ENCODE results near the gene ARVCF.

Gene ARVCF

DNA sequence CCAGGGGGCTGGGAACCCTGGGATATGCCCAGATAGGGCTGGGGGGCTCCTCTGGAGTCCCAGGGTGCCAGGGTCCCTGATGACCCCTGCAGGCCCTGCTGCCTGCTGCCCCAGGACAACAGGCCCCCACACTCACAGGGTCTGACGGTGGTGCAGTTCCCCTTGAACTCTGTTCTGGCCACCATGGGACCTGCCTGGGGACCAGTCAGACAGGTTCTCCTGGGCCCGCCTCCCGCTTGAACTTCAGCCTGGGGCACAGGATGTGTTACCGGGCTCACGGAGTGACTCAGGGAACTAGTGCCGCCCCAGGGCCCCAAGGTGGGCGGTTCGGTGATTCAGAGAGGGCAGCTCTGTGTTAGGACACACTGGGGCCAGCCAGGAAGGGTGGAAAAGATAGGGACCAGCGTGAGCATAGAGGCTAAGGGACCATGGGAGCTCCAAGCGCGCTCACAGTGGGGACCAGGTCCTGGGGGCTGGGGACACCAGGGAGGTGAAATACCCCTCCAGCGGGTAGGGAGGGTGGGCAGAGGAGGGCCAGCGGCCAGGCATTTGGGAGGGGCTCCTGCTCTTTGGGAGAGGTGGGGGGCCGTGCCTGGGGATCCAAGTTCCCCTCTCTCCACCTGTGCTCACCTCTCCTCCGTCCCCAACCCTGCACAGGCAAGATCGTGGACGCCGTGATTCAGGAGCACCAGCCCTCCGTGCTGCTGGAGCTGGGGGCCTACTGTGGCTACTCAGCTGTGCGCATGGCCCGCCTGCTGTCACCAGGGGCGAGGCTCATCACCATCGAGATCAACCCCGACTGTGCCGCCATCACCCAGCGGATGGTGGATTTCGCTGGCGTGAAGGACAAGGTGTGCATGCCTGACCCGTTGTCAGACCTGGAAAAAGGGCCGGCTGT is 53.5 kb downstream of the ARVCF start:
- H3K4me3 ChIP-seq (ENCODE audit: low read length): no peak overlapping the region
- no peak for TF ChIP-seq CTCF (conservative IDR thresholded peaks at IDR 0.05; ENCODE audit: low read length)
- DNase-seq (ENCODE audit: low read depth): peak; percentile 33

DNA sequence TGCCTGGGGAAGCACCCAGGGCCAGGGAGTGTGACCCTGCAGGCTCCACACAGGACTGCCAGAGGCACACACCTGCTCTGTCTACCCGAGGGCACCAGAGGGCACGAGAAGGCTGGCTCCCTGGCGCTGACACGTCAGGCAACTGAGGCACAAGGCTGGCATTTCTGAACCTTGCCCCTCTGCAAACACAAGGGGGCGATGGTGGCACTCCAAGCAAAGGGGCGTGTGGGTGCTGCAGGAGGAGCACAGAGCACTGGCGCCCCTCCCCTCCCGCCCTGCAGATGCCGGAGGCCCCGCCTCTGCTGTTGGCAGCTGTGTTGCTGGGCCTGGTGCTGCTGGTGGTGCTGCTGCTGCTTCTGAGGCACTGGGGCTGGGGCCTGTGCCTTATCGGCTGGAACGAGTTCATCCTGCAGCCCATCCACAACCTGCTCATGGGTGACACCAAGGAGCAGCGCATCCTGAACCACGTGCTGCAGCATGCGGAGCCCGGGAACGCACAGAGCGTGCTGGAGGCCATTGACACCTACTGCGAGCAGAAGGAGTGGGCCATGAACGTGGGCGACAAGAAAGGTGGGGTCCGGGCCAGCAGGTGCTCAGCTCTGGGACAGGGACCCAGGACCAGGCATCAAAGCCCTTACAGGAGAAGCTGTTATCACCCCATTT is 54.2 kb downstream of the ARVCF start:
- no peak overlapping the region for H3K4me3 ChIP-seq (ENCODE audit: low read length)
- DNase-seq (ENCODE audit: low read depth): peak; percentile 71
- peak; percentile 54 for TF ChIP-seq CTCF (conservative IDR thresholded peaks at IDR 0.05; ENCODE audit: low read length)

DNA sequence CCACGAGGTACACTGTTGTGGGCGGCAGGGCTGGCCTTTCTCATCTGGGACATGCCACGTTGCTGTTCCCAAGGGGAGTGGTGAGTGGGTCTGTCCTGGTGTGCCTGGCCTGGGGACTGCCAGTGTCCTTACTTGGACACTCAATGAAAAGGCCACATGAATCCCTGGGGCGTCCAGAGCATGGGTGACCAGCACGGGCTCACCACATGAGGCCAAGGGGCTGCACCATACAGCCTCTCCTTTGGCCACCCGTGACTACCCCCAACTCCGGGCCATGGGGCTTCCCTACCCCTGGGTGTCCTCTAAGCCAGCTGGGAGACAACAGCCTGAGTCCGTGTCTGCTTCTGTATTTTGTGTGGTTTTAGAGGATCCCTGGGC is 54.8 kb downstream of the ARVCF start:
- H3K4me3 ChIP-seq (ENCODE audit: low read length): no peak overlapping the region
- TF ChIP-seq CTCF (conservative IDR thresholded peaks at IDR 0.05; ENCODE audit: low read length): no peak
- DNase-seq (ENCODE audit: low read depth): no peak

- no peak overlapping the region for H3K4me3 ChIP-seq (ENCODE audit: low read length)
- DNase-seq (ENCODE audit: low read depth): no peak
- TF ChIP-seq CTCF (conservative IDR thresholded peaks at IDR 0.05; ENCODE audit: low read length): no peak
Observed at GRCh38 chr22:19961201-19961580, 55.4 kb downstream of the ARVCF start.

GRCh38 chr22:19960491-19961200 is 56.0 kb downstream of the ARVCF start:
- H3K4me3 ChIP-seq (ENCODE audit: low read length): no peak overlapping the region
- DNase-seq (ENCODE audit: low read depth): no peak
- TF ChIP-seq CTCF (conservative IDR thresholded peaks at IDR 0.05; ENCODE audit: low read length): no peak

- TF ChIP-seq CTCF (conservative IDR thresholded peaks at IDR 0.05; ENCODE audit: low read length): no peak
- DNase-seq (ENCODE audit: low read depth): no peak
- no peak overlapping the region for H3K4me3 ChIP-seq (ENCODE audit: low read length)
Observed at GRCh38 chr22:19959587-19960490, 56.8 kb downstream of the ARVCF start.

Data from AG10803 (cell line).